ENCODE results near the gene SLC6A3.
"Not testable (repeated sequence)": the region's sequence is repeated elsewhere in the genome, so short reads cannot be mapped to it uniquely, and the experiment has no call there.

- TF ChIP-seq, protein P1, sequence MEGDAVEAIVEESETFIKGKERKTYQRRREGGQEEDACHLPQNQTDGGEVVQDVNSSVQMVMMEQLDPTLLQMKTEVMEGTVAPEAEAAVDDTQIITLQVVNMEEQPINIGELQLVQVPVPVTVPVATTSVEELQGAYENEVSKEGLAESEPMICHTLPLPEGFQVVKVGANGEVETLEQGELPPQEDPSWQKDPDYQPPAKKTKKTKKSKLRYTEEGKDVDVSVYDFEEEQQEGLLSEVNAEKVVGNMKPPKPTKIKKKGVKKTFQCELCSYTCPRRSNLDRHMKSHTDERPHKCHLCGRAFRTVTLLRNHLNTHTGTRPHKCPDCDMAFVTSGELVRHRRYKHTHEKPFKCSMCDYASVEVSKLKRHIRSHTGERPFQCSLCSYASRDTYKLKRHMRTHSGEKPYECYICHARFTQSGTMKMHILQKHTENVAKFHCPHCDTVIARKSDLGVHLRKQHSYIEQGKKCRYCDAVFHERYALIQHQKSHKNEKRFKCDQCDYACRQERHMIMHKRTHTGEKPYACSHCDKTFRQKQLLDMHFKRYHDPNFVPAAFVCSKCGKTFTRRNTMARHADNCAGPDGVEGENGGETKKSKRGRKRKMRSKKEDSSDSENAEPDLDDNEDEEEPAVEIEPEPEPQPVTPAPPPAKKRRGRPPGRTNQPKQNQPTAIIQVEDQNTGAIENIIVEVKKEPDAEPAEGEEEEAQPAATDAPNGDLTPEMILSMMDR (IDR thresholded peaks at IDR 0.05): not testable (repeated sequence)
- TF ChIP-seq EP300 (IDR thresholded peaks at IDR 0.05; ENCODE audit: low read depth); POLR2AphosphoS5 (IDR thresholded peaks at IDR 0.05): not testable (repeated sequence)
Measured at GRCh38 chr5:1360367-1360766, 84.9 kb downstream of the SLC6A3 start.
